Measurements from ENCODE around the gene PRXL2C. TPM values are rescaled to one million over a fixed set of nuclear protein-coding genes. Genes with fewer than 3 reads are reported as not detected.
"Not testable (repeated sequence)": the region's sequence is repeated elsewhere in the genome, so short reads cannot be mapped to it uniquely, and the experiment has no call there.

The PRXL2C gene, protein sequence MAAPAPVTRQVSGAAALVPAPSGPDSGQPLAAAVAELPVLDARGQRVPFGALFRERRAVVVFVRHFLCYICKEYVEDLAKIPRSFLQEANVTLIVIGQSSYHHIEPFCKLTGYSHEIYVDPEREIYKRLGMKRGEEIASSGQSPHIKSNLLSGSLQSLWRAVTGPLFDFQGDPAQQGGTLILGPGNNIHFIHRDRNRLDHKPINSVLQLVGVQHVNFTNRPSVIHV
- total RNA-seq (10 to 100 TPM in 2 of 5 experiments, 1 to 10 TPM in 3; 4.8 to 20.9 (median 7.3) TPM), polyA plus RNA-seq (1 to 10 TPM; 3.4 to 4.8 TPM), total RNA-seq (23.8 reads per million, percentile 54 among the genes with 10 or more reads in this experiment)

DNA sequence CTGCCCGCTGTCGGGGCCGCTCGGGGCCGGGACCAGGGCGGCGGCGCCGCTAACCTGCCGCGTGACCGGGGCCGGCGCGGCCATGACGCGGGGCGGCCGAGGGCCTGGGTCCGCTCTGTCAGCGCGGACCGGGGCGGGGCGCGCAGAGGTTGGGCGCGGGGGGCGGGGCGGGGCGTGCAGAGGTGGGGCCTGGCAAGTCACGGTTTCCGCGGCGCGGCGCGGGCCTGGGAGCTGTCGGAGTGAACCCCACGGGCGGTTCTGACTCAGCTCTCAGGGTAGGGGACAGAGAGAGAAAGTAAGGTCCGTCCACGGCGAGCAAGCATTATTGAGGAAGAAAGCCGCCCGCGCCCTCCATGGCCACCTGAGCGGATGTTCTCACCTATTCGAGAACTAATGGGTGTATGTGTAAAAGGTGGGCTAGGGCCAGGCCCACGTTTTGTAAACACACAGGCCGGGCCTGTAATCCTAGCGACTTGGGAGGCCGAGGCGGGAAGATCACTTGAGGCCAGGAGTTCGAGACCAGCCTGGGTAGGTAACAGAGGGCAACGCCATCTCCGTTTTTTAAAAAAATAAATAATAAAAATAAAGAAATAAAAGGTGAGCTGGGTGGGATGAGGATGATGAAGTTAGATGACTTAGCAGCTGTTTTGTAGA lies at the start of gene PRXL2C:
PRXL2C (minus strand) TSS at position 120 of the 654 bp plus-strand sequence; CDS start at position 84, 36 bp downstream.
- no peaks in the 10 kb centered on the region for H3K9me3 Mint-ChIP-seq
- CTCF ChIA-PET = interaction anchor here (0.7 to 1.0 kb wide), 2 partner anchors 11 to 124 kb away, joined by 3 read pairs; no protein-coding TSS in a partner anchor
- POLR2A ChIA-PET = interaction anchor here (0.6 to 1.2 kb wide), 2 partner anchors 89 to 206 kb away, joined by 3 to 4 read pairs; partner anchors contain the start of gene HABP4
- no peaks in the 10 kb centered on the region for H3K9me3 ChIP-seq (ENCODE audit: control insufficient read depth in 2 of 3, low read length in 3 of 3)
- peak; percentile 59 to 80 (median 73) for DNase-seq
- peaks cover 0 to 33% (median 21%) of the 10 kb centered on the region in 7 donors for H3K4me1 Mint-ChIP-seq
- peak within 1 kb of the TSS; percentile 88 to 98 (median 97) for H3K27ac Mint-ChIP-seq
- peaks cover 0 to 25% (median 0%) of the 10 kb centered on the region in 5 donors for H3K27me3 Mint-ChIP-seq
- peaks cover 0 to 14% of the 10 kb centered on the region in 2 donors for H3K4me1 ChIP-seq (ENCODE audit: control insufficient read depth in 2 of 2, insufficient read depth in 2 of 2, low read length in 2 of 2)
- intact Hi-C loops (cut with micrococcal nuclease) = loop anchor here (1.0 to 10.0 kb wide), 7 partner anchors 89 to 1929 kb away; partner anchors contain the start of genes AOPEP (in 1 of the 2), TBC1D2 (in 1 of the 2), ZNF510 (in 1 of the 2) and ZNF782 (in 1 of the 2)
- peak within 1 kb of the TSS; percentile 62 for H3K4me3 ChIP-seq (ENCODE audit: low read length)
- no peaks in the 10 kb centered on the region for H3K36me3 ChIP-seq (ENCODE audit: control insufficient read depth in 2 of 3, insufficient read depth in 3 of 3, low read length in 3 of 3)
- peak; percentile 83 for ATAC-seq
- no peaks in the 10 kb centered on the region for H3K27me3 ChIP-seq (ENCODE audit: control insufficient read depth in 2 of 2, insufficient read depth in 2 of 2, low read length in 2 of 2)
- H3K27ac ChIP-seq (ENCODE audit: low read depth, low read length) = peak within 1 kb of the TSS; percentile 87
- H3K4me3 Mint-ChIP-seq = peak within 1 kb of the TSS; percentile 90 to 98 (median 94)
- peaks cover 0 to 4% (median 0%) of the 10 kb centered on the region in 5 donors for H3K36me3 Mint-ChIP-seq

DNA sequence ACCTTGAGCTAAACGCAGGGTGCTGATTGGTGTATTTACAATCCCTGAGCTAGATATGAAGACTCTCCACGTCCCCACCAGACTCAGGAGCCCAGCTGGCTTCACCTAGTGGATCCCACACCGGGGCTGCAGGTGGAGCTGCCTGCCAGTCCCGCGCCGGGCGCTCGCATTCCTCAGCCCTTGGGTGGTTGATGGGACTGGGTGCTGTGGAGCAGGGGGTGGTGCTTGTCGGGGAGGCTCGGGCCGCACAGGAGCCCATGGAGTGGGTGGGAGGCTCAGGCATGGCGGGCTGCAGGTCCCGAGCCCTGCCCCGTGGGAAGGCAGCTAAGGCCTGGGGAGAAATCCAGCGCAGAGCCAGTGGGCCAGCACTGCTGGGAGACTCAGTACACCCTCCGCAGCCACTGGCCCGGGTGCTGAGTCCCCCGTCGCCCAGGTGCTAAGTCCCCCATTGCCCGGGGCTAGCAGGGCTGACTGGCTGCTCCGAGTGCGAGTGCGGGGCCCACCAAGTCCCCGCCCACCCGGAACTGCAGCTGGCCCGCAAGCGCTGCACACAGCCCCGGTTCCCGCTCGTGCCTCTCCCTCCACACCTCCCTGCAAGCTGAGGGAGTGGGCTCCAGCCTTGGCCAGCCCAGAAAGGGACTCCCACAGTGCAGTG lies 45.7 kb upstream of the PRXL2C start:
- CTCF ChIA-PET, ATAC-seq: not testable (repeated sequence)
- peaks cover 3 to 88% (median 35%) of the 10 kb centered on the region in 11 donors for H3K9me3 Mint-ChIP-seq

DNA sequence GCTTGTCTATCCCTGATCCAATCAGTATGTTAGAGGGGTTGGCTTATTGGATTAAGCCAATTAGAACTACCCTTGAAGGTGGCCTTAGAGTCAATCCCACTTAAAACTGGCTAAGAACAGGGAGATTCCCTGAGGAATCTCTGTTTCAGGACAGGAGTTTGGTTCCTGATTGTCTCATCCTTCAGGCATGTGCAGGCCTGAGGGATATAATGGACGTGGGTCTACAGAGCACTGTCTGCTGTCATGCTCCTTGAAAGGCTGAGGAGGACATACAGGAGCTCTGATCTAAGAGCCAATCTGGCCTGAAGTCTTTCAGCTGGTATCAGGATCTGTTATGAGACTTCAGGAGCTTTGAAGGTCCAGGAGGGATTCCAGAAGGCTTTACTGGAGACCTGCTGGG lies 36.2 kb upstream of the PRXL2C start:
- Mint-ChIP-seq H3K27ac (no peak overlapping the region), H3K36me3 (peaks cover 0 to 25% (median 14%) of the 10 kb centered on the region in 5 donors), H3K9me3 (peaks cover 0 to 46% (median 18%) of the 10 kb centered on the region in 11 donors), H3K4me3 (no peak overlapping the region), H3K4me1 (peaks cover 0 to 16% (median 7%) of the 10 kb centered on the region in 7 donors), H3K27me3 (peaks cover 0 to 7% (median 6%) of the 10 kb centered on the region in 5 donors)
- CTCF ChIA-PET = no interaction called here
- ATAC-seq = no peak
- no peak for DNase-seq
- Histone ChIP-seq H3K4me3 (ENCODE audit: low read length) (no peak overlapping the region), H3K27me3 (ENCODE audit: control insufficient read depth in 2 of 2, insufficient read depth in 2 of 2, low read length in 2 of 2) (no peaks in the 10 kb centered on the region), H3K36me3 (ENCODE audit: control insufficient read depth in 2 of 3, insufficient read depth in 3 of 3, low read length in 3 of 3) (no peaks in the 10 kb centered on the region), H3K27ac (ENCODE audit: low read depth, low read length) (no peak overlapping the region), H3K4me1 (ENCODE audit: control insufficient read depth in 2 of 2, insufficient read depth in 2 of 2, low read length in 2 of 2) (no peaks in the 10 kb centered on the region), H3K9me3 (ENCODE audit: control insufficient read depth in 2 of 3, low read length in 3 of 3) (no peaks in the 10 kb centered on the region)
- POLR2A ChIA-PET = no interaction called here
- intact Hi-C loops (cut with micrococcal nuclease) = no loop called here

More for the DNA sequence above, 45.7 kb upstream of the PRXL2C start:
- POLR2A ChIA-PET; H3K4me3 Mint-ChIP-seq; H3K27ac ChIP-seq (ENCODE audit: low read depth, low read length); H3K4me3 ChIP-seq (ENCODE audit: low read length); H3K36me3 ChIP-seq (ENCODE audit: control insufficient read depth in 2 of 3, insufficient read depth in 3 of 3, low read length in 3 of 3); H3K4me1 Mint-ChIP-seq; H3K4me1 ChIP-seq (ENCODE audit: control insufficient read depth in 2 of 2, insufficient read depth in 2 of 2, low read length in 2 of 2); DNase-seq; intact Hi-C loops (cut with micrococcal nuclease); H3K27me3 ChIP-seq (ENCODE audit: control insufficient read depth in 2 of 2, insufficient read depth in 2 of 2, low read length in 2 of 2); H3K27ac Mint-ChIP-seq; H3K9me3 ChIP-seq (ENCODE audit: control insufficient read depth in 2 of 3, low read length in 3 of 3): not testable (repeated sequence)
- Mint-ChIP-seq H3K27me3 (peaks cover 0 to 17% (median 2%) of the 10 kb centered on the region in 5 donors), H3K36me3 (peaks cover 0 to 26% (median 9%) of the 10 kb centered on the region in 5 donors)

DNA sequence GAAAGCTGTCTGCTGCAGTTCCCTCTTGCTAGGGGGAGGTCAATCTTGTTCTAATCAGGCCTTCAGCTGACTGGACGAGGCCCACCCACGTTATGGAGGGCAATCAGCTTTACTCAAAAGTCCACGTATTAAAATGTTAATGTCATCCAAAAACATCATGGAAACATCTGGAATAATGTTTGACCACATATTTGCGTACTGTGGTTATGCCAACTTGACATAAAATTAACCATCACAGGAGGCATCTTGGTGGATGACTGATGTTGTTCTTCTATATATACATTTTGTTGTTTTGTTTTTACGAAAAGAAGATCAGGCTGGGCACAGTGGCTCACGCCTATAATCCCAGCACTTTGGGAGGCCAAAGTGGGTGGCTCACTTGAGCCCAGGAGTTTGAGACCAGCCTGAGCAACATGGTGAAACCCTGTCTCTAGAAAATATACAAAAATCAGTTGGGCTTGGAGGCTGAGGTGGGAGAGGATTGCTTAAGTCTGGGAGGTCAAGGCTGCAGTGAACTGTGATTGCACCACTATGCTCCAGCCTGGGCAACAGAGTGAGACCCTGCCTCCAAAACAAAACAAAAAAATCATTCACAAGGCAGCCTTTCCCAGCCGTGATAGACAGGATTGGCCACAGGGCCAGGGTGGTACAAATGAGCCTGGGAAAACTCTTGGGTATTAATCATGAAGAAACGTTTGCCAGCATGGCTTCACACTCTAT lies 33.8 kb upstream of the PRXL2C start:
- H3K27me3 Mint-ChIP-seq = peaks cover 0 to 7% (median 6%) of the 10 kb centered on the region in 5 donors
- H3K9me3 ChIP-seq (ENCODE audit: control insufficient read depth in 2 of 3, low read length in 3 of 3) = no peaks in the 10 kb centered on the region
- H3K4me3 ChIP-seq (ENCODE audit: low read length) = no peak overlapping the region
- H3K4me1 Mint-ChIP-seq = peaks cover 0 to 16% (median 7%) of the 10 kb centered on the region in 7 donors
- no peak overlapping the region for H3K27ac ChIP-seq (ENCODE audit: low read depth, low read length)
- DNase-seq = no peak
- no peaks in the 10 kb centered on the region for H3K4me1 ChIP-seq (ENCODE audit: control insufficient read depth in 2 of 2, insufficient read depth in 2 of 2, low read length in 2 of 2)
- no peaks in the 10 kb centered on the region for H3K36me3 ChIP-seq (ENCODE audit: control insufficient read depth in 2 of 3, insufficient read depth in 3 of 3, low read length in 3 of 3)
- POLR2A ChIA-PET = no interaction called here
- H3K36me3 Mint-ChIP-seq = peaks cover 0 to 22% (median 14%) of the 10 kb centered on the region in 5 donors
- intact Hi-C loops (cut with micrococcal nuclease) = no loop called here
- H3K27ac Mint-ChIP-seq = no peak overlapping the region
- peak overlapping the region in 1 of 10 donors; percentile 60 for H3K4me3 Mint-ChIP-seq
- CTCF ChIA-PET = no interaction called here
- no peak for ATAC-seq
- H3K27me3 ChIP-seq (ENCODE audit: control insufficient read depth in 2 of 2, insufficient read depth in 2 of 2, low read length in 2 of 2) = no peaks in the 10 kb centered on the region
- peaks cover 0 to 25% (median 18%) of the 10 kb centered on the region in 11 donors for H3K9me3 Mint-ChIP-seq

DNA sequence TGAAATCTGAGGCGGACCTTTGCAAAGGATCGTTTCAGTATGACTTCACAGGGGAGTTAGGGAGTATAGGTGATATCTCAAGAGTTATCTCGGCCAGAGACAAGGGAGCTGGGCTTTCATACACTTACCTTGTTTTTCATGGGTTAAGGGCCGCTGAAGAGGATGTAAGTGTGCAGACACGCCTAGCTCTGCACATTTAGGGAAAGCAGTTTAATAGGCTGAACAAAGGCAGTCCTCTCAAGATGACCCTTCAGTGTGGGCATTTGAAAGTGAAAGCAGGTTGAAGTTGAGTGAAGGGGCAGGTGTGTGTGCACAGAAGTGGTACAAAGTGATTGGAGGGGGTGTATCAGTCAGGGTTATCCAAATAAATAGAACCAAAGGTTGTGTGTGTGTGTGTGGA lies 33.1 kb upstream of the PRXL2C start:
- Histone ChIP-seq H3K9me3 (ENCODE audit: control insufficient read depth in 2 of 3, low read length in 3 of 3) (no peaks in the 10 kb centered on the region), H3K27me3 (ENCODE audit: control insufficient read depth in 2 of 2, insufficient read depth in 2 of 2, low read length in 2 of 2) (no peaks in the 10 kb centered on the region), H3K36me3 (ENCODE audit: control insufficient read depth in 2 of 3, insufficient read depth in 3 of 3, low read length in 3 of 3) (no peaks in the 10 kb centered on the region), H3K27ac (ENCODE audit: low read depth, low read length) (no peak overlapping the region), H3K4me3 (ENCODE audit: low read length) (no peak overlapping the region), H3K4me1 (ENCODE audit: control insufficient read depth in 2 of 2, insufficient read depth in 2 of 2, low read length in 2 of 2) (no peaks in the 10 kb centered on the region)
- peaks cover 0 to 21% (median 14%) of the 10 kb centered on the region in 11 donors for H3K9me3 Mint-ChIP-seq
- peaks cover 0 to 18% (median 14%) of the 10 kb centered on the region in 5 donors for H3K36me3 Mint-ChIP-seq
- ChIA-PET POLR2A (no interaction called here), CTCF (no interaction called here)
- intact Hi-C loops (cut with micrococcal nuclease) = no loop called here
- H3K27ac Mint-ChIP-seq = peak overlapping the region in 1 of 9 donors; percentile 5
- peaks cover 0 to 16% (median 7%) of the 10 kb centered on the region in 7 donors for H3K4me1 Mint-ChIP-seq
- peak overlapping the region in 4 of 10 donors; percentile 0 to 60 (median 23) for H3K4me3 Mint-ChIP-seq
- DNase-seq = no peak
- no peak for ATAC-seq
- H3K27me3 Mint-ChIP-seq = peaks cover 0 to 7% (median 6%) of the 10 kb centered on the region in 5 donors
